Astrocyte of the spinal cord (primary cell): ENCODE measurements around the gene CAMTA1.

Source experiments
- DNase-seq: peaks from one replicate; pipeline ENCODE4 v3.0.0; 2011; ENCODE audit warnings: low read depth, low spot score
- H3K4me3 ChIP-seq: 2 replicates; pipeline ENCODE4 v1.5.1; 2011; ENCODE audit warnings: low read depth, mild to moderate bottlenecking, low read length, moderate library complexity
- in situ Hi-C: cut with HindIII; loops from 2 replicates; pipeline ENCODE4 v1.10.0; 2017; ENCODE audit warnings: low sequenced_read_pairs
- TF ChIP-seq, protein P1 (sequence below): IDR thresholded peaks from 2 replicates; pipeline ENCODE4 v1.5.1; 2012; ENCODE audit warnings: low read depth, mild to moderate bottlenecking, low read length, inconsistent platforms

The CAMTA1 gene

DNA sequence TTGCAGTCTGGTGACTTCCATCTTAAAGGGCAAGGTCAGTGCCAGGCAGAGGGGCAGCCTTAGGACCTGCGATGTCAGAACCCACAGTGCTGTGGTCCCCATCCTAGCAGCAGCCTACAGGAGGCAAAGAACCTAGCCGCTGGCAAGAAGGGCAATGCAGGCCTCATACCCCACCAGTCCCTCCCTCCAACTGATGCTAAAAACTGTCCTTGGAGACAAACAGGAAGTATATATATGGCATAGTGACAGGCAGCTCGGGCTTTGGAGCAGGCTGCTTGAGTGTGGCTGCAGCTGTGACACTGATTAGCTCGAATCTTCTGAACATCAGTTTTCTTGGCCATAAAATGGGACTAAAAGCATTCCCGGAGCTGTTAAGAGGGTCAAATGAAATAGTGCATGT, 829.9 kb downstream of the CAMTA1 start:
- in situ Hi-C loops: no loop called here
- TF ChIP-seq, protein P1, sequence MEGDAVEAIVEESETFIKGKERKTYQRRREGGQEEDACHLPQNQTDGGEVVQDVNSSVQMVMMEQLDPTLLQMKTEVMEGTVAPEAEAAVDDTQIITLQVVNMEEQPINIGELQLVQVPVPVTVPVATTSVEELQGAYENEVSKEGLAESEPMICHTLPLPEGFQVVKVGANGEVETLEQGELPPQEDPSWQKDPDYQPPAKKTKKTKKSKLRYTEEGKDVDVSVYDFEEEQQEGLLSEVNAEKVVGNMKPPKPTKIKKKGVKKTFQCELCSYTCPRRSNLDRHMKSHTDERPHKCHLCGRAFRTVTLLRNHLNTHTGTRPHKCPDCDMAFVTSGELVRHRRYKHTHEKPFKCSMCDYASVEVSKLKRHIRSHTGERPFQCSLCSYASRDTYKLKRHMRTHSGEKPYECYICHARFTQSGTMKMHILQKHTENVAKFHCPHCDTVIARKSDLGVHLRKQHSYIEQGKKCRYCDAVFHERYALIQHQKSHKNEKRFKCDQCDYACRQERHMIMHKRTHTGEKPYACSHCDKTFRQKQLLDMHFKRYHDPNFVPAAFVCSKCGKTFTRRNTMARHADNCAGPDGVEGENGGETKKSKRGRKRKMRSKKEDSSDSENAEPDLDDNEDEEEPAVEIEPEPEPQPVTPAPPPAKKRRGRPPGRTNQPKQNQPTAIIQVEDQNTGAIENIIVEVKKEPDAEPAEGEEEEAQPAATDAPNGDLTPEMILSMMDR: no peak
- no peak for DNase-seq

DNA sequence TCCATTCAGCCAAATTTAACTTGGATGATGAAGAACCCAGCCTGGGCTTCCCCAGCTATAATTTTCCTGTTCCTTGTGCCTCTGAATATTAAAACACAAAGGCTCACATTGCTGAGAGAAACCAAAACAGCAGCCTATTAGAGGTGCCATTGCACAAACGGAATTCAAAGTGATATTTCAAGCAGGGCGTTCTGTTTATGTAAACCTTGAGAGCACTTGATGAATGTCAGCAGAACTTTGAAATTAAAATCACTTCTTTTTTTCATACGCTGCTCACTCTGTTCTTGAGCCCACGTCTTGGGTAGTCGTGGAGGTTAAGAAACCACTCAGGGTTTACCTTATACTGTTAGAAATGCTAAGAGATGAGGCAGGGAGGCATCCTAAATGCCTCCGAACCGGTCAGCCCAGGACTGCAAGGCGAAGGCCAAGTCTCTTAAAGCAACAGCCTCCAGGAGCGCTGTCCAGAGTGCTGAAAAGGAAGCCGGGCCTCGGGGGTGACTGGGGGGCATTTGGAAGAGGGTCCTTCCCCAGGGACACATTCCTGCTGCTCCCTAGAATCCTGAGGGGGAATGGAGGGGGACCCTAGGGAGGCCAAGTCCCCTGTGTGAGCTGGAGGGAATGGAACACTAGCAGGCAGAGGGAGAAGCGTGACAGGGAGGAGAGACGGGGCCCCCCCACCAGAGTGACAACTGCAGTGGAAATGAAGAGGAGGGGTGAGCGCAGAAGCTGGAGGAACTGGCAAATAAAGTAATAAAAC, 831.0 kb downstream of the CAMTA1 start:
- peak; percentile 27 for DNase-seq
- TF ChIP-seq, protein P1: no peak
- H3K4me3 ChIP-seq: no peak overlapping the region
- in situ Hi-C loops: no loop called here

More for the DNA sequence above, 829.9 kb downstream of the CAMTA1 start:
- H3K4me3 ChIP-seq: no peak overlapping the region

DNA sequence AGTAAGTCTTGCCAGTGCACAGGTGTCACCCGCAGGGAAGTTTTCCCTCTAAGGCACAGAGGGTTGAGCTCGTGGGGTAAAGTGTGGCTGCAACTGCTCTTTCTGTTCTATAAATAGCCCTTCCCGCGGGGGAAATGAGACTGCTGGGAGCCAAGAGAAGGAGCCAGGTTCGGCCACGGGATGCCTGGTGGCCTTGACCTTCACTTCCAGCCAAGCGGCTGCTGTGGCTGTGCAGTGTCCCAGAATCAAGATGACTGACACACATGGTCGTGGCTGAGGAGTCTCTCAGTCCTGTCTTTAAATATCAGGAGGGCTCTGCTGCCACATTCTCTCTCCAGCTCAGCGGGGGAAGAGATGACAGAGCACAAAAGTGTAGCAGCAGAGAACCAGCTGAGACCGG, 831.7 kb downstream of the CAMTA1 start:
- TF ChIP-seq, protein P1: no peak
- H3K4me3 ChIP-seq: no peak overlapping the region
- in situ Hi-C loops: no loop called here
- no peak for DNase-seq

DNA sequence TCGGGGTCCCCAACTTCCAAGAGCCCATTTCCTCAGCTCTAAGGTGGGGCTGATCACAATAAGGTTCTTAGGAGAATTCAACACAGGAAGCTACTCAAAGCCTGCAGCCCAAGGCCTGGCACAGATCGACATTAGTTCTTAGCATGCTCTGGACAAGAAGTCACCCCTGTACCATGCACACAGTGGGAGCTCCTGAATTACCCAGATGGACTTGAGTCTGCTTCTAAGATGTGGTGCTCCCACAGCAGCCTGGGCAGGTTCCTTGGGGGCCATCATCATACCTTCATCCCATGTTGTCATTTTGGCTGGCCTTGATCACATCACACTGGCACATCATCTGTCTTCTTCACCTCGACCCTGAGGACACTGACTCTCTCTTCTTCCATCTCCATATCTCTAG, 832.6 kb downstream of the CAMTA1 start:
- no peak overlapping the region for H3K4me3 ChIP-seq
- TF ChIP-seq, protein P1: no peak
- no peak for DNase-seq
- in situ Hi-C loops: no loop called here

DNA sequence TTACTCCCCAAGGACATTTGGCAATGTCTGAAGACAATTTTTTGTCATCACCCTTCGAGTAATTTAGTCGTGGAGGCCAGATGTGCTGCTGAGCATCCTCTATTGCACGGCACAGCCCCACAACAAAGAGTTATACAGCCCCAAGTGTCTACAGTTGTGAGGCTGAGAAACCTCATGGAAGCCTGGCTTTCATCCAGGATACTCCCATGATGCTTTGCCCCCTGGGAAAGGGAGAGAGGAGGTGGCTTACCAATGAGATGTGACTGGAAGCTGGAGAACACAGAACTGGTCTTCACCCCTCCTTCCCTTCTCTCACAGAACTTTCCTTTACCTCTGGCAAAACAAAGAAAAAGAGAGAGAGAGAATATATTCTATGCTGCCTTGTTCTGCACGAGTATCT, 834.9 kb downstream of the CAMTA1 start:
- DNase-seq: no peak
- H3K4me3 ChIP-seq: no peak overlapping the region
- in situ Hi-C loops: no loop called here
- TF ChIP-seq, protein P1: no peak

DNA sequence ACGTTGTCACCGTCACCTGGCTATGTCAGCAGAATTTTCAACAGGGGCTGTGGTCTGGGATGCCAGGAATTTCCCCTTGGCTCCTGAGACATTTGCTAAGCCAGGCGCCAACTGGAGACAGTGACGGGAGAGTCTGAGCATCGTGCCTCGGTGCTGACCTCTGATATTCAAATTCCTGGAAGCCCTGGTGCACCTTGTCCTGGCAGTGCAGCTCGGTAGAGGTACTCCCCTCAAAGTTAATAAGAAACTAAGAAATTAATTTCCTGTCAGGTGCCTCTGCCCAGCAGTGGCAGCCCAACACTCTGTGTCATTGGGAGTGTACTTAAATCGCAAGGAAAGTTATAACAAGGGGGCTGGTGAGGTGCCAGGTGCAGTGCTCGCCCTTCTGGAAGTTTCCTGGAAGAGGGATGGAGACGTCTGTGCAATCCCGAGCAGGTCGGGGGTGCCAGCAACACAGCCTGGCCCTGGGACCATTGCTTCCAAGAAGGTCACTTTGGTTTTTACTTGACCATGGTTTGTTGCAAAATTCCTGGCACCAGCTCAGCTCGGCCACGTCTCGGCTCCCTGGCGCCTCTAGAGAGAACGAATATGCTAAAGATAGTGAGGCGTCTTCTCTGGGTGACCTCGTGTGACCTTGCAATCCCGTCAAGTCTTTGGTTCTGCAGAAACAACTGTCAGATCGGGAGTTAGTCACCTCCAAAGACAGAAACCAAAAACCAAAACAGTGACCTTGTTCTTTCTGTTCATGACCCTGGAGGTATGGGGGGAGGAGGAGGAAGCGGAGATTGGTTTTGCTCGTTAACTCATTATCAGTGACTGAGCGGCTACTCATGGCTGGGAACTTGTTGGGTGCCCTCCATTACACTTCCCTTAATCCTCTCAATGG, 836.3 kb downstream of the CAMTA1 start:
- TF ChIP-seq, protein P1: no peak
- DNase-seq: no peak
- H3K4me3 ChIP-seq: no peak overlapping the region
- in situ Hi-C loops: no loop called here
